HG02759 (cell line): Measurements from ENCODE around the gene PYGO2.
A peak's percentile ranks its signal among the peaks of the same experiment; 100 is the strongest.

ENCODE experiments used
- ATAC-seq: cut with Tn5 transposase; IDR thresholded peaks from one replicate; pipeline ENCODE4 v1.9.1; 2021; ENCODE audit warnings: mild to moderate bottlenecking, moderate library complexity; ENCODE audit not compliant: unreplicated experiment

PYGO2 gene

GRCh38 chr1:154963643-154964042, 2.1 kb upstream of the PYGO2 start:
- ATAC-seq: no peak

- no peak for ATAC-seq
These were observed 1.3 kb upstream of the PYGO2 start for GRCh38 chr1:154962795-154963330.

GRCh38 chr1:154962156-154962749, 671 bp upstream of the PYGO2 start:
- ATAC-seq: peak; percentile 9

- no peak for ATAC-seq
These were observed 991 bp downstream of the PYGO2 start for GRCh38 chr1:154960446-154961136.

- ATAC-seq: no peak
These were observed 2.2 kb downstream of the PYGO2 start for GRCh38 chr1:154959426-154959780.

- no peak for ATAC-seq
These were observed 2.7 kb downstream of the PYGO2 start for GRCh38 chr1:154958681-154959425.

GRCh38 chr1:154958036-154958435, 3.5 kb downstream of the PYGO2 start:
- no peak for ATAC-seq

GRCh38 chr1:154957091-154957657, 4.4 kb downstream of the PYGO2 start:
- ATAC-seq: no peak

GRCh38 chr1:154956544-154956941, 5.0 kb downstream of the PYGO2 start:
- ATAC-seq: no peak

GRCh38 chr1:154955718-154956543, 5.7 kb downstream of the PYGO2 start, which contains the start of gene PBXIP1:
PBXIP1 (minus strand) TSS chr1:154956099; CDS start chr1:154953721, 2,378 bp downstream.
- peak; percentile 72 for ATAC-seq

GRCh38 chr1:154955039-154955717, 6.4 kb downstream of the PYGO2 start:
- peak; percentile 53 for ATAC-seq

GRCh38 chr1:154954541-154954940, 7.0 kb downstream of the PYGO2 start:
- no peak for ATAC-seq

GRCh38 chr1:154953611-154954038, 8.0 kb downstream of the PYGO2 start:
- no peak for ATAC-seq

GRCh38 chr1:154952664-154953063, 8.9 kb downstream of the PYGO2 start:
- ATAC-seq: no peak

GRCh38 chr1:154951901-154952657, 9.5 kb downstream of the PYGO2 start:
- no peak for ATAC-seq

GRCh38 chr1:154948079-154948478, 13.5 kb downstream of the PYGO2 start:
- no peak for ATAC-seq

GRCh38 chr1:154945962-154946850, 15.4 kb downstream of the PYGO2 start:
- ATAC-seq: no peak
